MM.1S (cell line): ENCODE measurements around the gene C2CD2.

Experiments
- DNase-seq: peaks from one replicate; pipeline ENCODE4 v3.0.0-alpha.2; 2015
- H2AFZ ChIP-seq: fragments of 300-600 bp; sonication (generic); 2 replicates; pipeline ENCODE4 v1.6.0; 2016; ENCODE audit warnings: antibody characterized with exemption, low read length
- H3F3A ChIP-seq: fragments of 300-600 bp; sonication (generic); 2 replicates; pipeline ENCODE4 v1.6.1; 2016; ENCODE audit warnings: mild to moderate bottlenecking, antibody characterized with exemption, low read length, moderate library complexity, mixed read lengths; ENCODE audit not compliant: insufficient read depth
- H3K27ac ChIP-seq: fragments of 300-600 bp; sonication (generic); 2 replicates; pipeline ENCODE4 v1.5.1; 2016; ENCODE audit warnings: mild to moderate bottlenecking, low read length
- H3K27me3 ChIP-seq: fragments of 300-600 bp; sonication (generic); replicated peaks from 2 replicates; pipeline ENCODE4 v1.6.0; 2016; ENCODE audit warnings: low read length; ENCODE audit not compliant: insufficient read depth
- H3K36me3 ChIP-seq: fragments of 300-600 bp; sonication (generic); replicated peaks from 2 replicates; pipeline ENCODE4 v1.6.1; 2016; ENCODE audit warnings: mild to moderate bottlenecking, low read length, mixed read lengths; ENCODE audit not compliant: insufficient read depth
- H3K4me1 ChIP-seq: fragments of 300-600 bp; sonication (generic); 2 replicates; pipeline ENCODE4 v1.6.1; 2016; ENCODE audit warnings: low read length, mixed read lengths
- H3K4me2 ChIP-seq: fragments of 300-600 bp; sonication (generic); 2 replicates; pipeline ENCODE4 v1.6.0; 2016; ENCODE audit warnings: low read depth, low read length
- H3K4me3 ChIP-seq: fragments of 300-600 bp; sonication (generic); 2 replicates; pipeline ENCODE4 v1.5.1; 2016; ENCODE audit warnings: low read length, mixed read lengths
- H3K79me2 ChIP-seq: fragments of 300-600 bp; sonication (generic); 2 replicates; pipeline ENCODE4 v1.6.1; 2016; ENCODE audit warnings: mixed run types, low read length, mixed read lengths
- H3K9ac ChIP-seq: fragments of 300-600 bp; sonication (generic); 2 replicates; pipeline ENCODE4 v1.6.1; 2016; ENCODE audit warnings: low read length, mixed read lengths
- H3K9me2 ChIP-seq: fragments of 300-600 bp; sonication (generic); replicated peaks from 2 replicates; pipeline ENCODE4 v1.6.1; 2016; ENCODE audit warnings: mild to moderate bottlenecking, low read length, mixed read lengths; ENCODE audit not compliant: insufficient read depth
- H3K9me3 ChIP-seq: fragments of 300-600 bp; sonication (generic); replicated peaks from 2 replicates; pipeline ENCODE4 v1.6.1; 2016; ENCODE audit warnings: mild to moderate bottlenecking, low read length, mixed read lengths; ENCODE audit not compliant: insufficient read depth
- H4K20me1 ChIP-seq: fragments of 300-600 bp; sonication (generic); 2 replicates; pipeline ENCODE4 v1.6.1; 2016; ENCODE audit warnings: mild to moderate bottlenecking, low read length, moderate library complexity, mixed read lengths; ENCODE audit not compliant: insufficient read depth
- CTCF ChIP-seq: fragments of 300-600 bp; sonication (generic); IDR thresholded peaks from 2 replicates; pipeline ENCODE4 v1.5.1; 2016; ENCODE audit warnings: antibody characterized with exemption, low read length, mixed read lengths
- EZH2 ChIP-seq: fragments of 300-600 bp; sonication (generic); optimal IDR thresholded peaks from 2 replicates; pipeline ENCODE3; 2017; ENCODE audit warnings: low read depth, mild to moderate bottlenecking, antibody characterized with exemption, low read length, mixed read lengths
- EZH2phosphoT487 ChIP-seq: fragments of 300-600 bp; sonication (generic); IDR thresholded peaks from 2 replicates; pipeline ENCODE4 v1.6.1; 2018; ENCODE audit warnings: antibody characterized with exemption, low read length

C2CD2 gene

GRCh38 chr21:41958886-41959563, 5.2 kb upstream of the C2CD2 start:
- H3K27me3 ChIP-seq, result peaks cover 37% of the 10 kb centered on the region
- no peak overlapping the region for H3K4me2 ChIP-seq
- no peaks in the 10 kb centered on the region for H4K20me1 ChIP-seq
- no peak overlapping the region for H3K9ac ChIP-seq
- TF ChIP-seq EZH2 (no peak), CTCF (no peak), EZH2phosphoT487 (no peak)
- H3K4me3 ChIP-seq, result no peak overlapping the region
- no peaks in the 10 kb centered on the region for H3K36me3 ChIP-seq
- H3K4me1 ChIP-seq, result no peaks in the 10 kb centered on the region
- H3F3A ChIP-seq, result no peaks in the 10 kb centered on the region
- H3K9me2 ChIP-seq, result no peaks in the 10 kb centered on the region
- no peak for DNase-seq
- H3K27ac ChIP-seq, result no peak overlapping the region
- no peaks in the 10 kb centered on the region for H3K79me2 ChIP-seq
- no peaks in the 10 kb centered on the region for H3K9me3 ChIP-seq
- no peak overlapping the region for H2AFZ ChIP-seq

GRCh38 chr21:41957991-41958766, 4.4 kb upstream of the C2CD2 start:
- TF ChIP-seq CTCF (no peak), EZH2phosphoT487 (no peak), EZH2 (no peak)
- no peaks in the 10 kb centered on the region for H4K20me1 ChIP-seq
- H3K4me1 ChIP-seq, result no peaks in the 10 kb centered on the region
- H3K9me2 ChIP-seq, result no peaks in the 10 kb centered on the region
- H2AFZ ChIP-seq, result no peak overlapping the region
- H3K27me3 ChIP-seq, result peaks cover 29% of the 10 kb centered on the region
- H3K9ac ChIP-seq, result no peak overlapping the region
- H3K27ac ChIP-seq, result no peak overlapping the region
- H3K79me2 ChIP-seq, result no peaks in the 10 kb centered on the region
- H3K9me3 ChIP-seq, result no peaks in the 10 kb centered on the region
- H3K4me2 ChIP-seq, result no peak overlapping the region
- DNase-seq, result no peak
- H3K36me3 ChIP-seq, result no peaks in the 10 kb centered on the region
- no peaks in the 10 kb centered on the region for H3F3A ChIP-seq
- no peak overlapping the region for H3K4me3 ChIP-seq

- Histone ChIP-seq H3F3A (no peaks in the 10 kb centered on the region), H3K4me2 (no peak overlapping the region), H3K9me3 (no peaks in the 10 kb centered on the region), H3K79me2 (no peaks in the 10 kb centered on the region), H3K4me1 (no peaks in the 10 kb centered on the region), H3K9me2 (no peaks in the 10 kb centered on the region), H3K4me3 (no peak overlapping the region), H3K9ac (no peak overlapping the region), H3K27me3 (peaks cover 19% of the 10 kb centered on the region; the same call in 1 of the 2 replicates), H2AFZ (no peak overlapping the region), H3K27ac (no peak overlapping the region), H3K36me3 (no peaks in the 10 kb centered on the region), H4K20me1 (no peaks in the 10 kb centered on the region)
- TF ChIP-seq CTCF, result no peak
- no peak for TF ChIP-seq EZH2phosphoT487
- no peak for TF ChIP-seq EZH2
- DNase-seq, result no peak
These were observed 3.3 kb upstream of the C2CD2 start for GRCh38 chr21:41956926-41957729.
